ENCODE measurements around the gene SASH1. TPM values are rescaled to one million over a fixed set of nuclear protein-coding genes. Genes with fewer than 3 reads are reported as not detected.

The SASH1 gene
- total RNA-seq, 1 donor from 2014 or later, result 20.5 TPM

DNA sequence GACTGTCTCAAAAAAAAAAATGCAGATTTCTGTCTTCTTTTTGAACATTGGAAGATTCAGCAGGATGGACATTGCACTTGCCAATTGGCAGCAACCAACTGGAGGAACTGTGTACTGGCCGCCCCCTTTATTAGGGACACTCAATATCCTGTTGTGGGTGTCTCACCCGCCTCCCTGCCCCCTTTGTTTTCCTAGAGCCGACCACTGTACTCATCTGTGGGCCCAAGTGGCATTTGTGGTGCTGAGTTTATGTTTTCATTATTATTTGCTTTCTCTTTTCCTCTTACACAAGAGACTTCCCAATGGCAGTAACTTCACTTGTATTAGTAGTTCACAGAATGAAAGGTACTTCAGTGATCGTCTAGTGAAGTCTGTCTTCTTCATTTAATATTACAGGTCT is 125.3 kb downstream of the SASH1 start:
- DNase-seq (ENCODE audit: low spot score), result no peak
- intact Hi-C loops (cut with DNase I), result no loop called here

DNA sequence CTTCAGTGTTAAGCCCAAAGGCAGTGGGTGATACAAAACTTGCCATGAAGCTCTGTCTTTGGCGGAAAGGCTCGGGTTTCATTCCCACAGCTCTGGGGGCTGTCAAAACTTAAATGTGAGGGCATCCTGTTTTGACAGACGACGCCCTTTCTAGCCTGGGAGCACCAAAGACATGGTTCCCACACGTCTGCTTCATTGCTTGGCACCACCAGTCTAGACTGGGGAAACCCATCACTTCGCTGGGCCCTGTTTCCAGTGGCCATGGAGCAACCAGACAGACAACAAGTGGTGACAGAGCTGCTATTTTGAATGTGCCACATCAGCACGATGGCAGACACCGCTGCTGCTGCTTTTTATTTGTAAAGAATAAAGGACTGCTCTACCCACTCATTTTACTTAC is 127.5 kb downstream of the SASH1 start:
- intact Hi-C loops (cut with DNase I), result no loop called here
- DNase-seq (ENCODE audit: low spot score), result no peak

DNA sequence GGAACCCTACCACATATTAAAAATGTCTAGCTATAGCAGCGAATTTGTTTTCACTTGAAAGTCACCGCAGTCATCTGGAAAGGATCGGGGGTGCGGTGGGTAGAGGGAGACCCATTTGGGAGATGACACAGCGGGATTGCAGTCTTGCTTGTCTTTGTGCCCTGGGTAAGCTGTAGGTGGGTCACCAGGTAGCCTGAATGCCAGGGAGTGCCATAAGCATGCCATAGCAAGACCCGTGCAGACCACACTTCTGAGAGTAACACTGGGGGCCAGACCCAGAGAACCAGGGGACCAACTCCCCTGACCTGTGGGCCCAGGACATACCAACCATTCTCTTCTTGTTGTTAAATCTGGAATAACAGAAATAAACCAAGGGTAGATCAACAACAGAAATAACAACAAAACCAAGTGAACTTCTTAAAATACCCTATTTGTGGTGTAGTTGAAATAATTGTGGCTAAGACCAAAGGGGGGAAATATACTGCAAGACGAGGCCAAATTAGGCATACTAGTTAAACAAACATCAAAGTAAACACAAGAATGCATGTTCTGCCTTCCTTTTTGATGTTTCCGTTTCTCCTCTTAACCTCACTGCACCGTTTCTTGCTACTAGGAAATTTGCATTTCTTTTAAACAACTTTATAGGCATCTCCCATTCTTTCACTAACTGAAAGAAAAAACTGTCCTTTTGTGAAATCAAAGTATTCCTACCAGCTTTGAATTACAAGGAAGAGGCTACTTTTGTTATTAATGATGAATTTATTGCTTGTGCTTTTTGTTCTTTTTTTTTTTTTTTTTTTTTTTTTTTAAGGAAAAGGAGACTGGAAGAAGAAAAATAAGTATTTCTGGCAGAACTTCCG is 128.2 kb downstream of the SASH1 start:
- no peak for DNase-seq (ENCODE audit: low spot score)
- intact Hi-C loops (cut with DNase I), result no loop called here

DNA sequence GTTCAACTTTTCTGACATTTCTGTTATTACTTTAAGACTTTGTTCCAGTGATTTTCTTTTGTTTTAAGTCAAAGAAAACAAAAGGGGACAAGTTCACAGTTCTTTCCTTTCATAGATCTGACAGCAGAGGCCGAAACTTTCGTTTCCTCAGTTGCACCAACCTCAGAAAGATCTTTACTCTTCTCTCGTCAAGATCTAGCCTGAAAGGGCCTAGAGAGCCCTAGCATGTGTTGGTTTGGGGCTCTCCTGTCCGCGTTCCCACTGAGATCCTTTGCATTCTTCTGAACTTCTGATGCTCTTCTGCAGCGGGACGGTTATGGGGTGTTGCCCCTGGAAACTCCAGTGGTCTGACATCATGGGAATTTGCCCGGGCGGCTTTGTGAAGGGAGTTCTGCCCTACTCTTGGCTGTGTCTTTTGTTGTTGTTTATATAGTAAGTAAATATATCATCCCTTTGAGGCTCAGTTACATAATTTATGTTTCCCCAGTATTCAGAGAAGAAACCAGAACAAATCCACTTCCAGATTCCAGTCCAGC is 129.1 kb downstream of the SASH1 start:
- DNase-seq (ENCODE audit: low spot score), result no peak
- intact Hi-C loops (cut with DNase I), result no loop called here

DNA sequence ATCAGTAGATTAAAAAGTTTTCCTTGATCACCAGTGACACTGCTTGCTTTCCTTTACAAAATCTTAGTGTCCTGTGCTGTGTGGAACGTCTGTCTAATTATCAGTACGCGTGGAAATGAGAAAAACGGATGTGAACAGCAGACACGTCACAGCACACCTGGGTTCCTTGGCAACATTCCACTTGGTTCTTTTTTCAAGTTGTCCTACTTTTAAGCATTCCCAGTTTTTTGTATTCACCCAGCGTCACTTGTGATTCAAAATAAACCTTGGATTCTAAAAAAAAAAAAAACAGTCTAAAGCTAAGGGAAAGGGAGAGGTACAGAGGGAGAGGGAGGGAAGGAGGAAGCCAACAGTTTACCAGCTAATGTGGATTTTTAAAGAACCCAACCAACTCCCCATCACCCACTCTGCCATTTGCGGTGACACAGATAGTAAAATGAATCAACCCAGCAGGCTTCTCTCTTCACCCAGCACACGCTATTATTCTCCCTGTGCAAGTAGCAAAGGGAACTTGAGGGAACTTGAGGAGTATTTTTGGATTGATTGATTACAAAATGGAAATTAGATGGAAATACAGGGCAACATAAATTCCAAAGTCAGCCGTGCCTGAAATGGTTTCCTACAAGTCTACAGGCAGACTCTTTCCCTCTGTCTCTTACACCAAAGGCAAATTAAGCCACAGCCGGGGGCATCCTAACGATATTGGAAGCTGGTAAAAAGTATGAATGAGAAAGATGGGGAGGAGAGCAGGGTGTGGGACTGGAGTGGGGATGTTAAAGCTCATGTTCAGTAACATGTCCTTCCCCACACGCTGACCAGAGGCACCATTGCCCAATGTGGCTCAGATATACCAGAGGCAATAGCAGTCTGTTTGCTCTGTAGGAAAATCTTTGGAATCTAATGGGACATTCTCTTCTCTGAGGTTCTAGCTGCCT is 129.8 kb downstream of the SASH1 start:
- DNase-seq (ENCODE audit: low spot score), result no peak
- intact Hi-C loops (cut with DNase I), result no loop called here

DNA sequence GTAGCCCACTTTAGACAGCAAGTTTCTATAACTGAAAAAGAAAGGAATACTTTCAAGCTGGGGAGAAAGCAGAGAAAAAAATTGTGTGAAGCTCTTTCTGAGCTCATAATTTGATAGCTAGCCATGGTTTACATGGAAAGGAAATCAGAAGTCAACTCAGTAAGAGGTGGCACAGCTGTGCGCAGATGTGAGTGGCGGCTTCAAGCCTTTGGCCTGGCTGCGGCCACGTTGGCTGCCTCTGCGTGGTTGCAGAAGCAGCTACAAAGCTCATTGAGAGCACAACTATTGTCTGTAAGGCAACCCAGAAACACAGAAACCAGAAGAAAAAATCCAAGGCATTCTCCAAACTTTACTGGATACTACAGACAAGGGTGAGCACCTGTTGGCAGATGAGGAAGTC is 136.9 kb downstream of the SASH1 start:
- intact Hi-C loops (cut with DNase I), result no loop called here
- no peak for DNase-seq (ENCODE audit: low spot score)

DNA sequence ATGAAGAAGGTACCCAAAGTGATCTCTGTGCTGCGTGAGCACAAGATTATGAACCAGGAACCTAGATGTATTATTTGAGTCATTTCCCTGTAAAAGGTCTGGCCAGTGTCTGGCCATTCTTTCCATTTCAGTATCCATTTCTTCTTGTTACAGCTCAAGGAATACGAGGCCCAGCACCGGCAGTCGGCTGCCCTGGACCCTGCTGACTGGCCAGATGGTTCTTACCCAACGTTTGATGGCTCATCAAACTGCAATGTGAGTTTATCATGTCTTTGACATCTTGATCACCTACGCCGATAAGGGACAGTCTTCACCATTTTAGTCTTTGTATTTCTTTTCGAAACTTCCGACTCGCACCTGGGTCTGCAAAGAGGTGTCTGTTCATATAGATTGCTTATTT is 144.8 kb downstream of the SASH1 start:
- intact Hi-C loops (cut with DNase I), result no loop called here

DNA sequence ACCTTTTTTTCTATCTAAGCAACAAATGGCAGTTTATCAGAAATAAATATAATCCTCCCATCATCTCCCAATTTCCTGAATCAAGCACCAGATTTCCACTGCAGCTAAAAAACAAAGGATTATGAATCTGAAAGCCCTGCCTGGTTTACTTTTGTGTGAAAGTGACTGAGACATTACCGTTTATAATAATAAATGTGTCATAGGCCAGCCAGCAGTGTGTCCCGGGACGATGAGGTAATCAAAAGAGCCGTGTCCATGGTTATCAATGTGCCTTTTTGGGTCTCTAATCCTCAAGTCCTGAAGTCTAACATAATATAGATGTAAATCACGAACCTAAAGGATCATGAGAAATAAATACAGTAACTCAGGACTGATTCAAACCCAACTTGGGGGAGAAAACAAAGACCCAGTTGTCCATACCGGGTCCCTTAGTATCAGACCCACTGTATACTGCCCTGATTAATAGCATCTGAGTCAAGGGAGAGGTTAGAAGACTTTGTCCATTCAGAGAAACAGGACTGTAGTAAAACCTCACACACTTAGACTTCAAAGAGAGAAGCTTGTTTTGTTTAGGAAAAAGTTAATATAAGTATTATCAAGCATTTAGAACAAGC is 149.1 kb downstream of the SASH1 start:
- DNase-seq (ENCODE audit: low spot score), result no peak
- intact Hi-C loops (cut with DNase I), result no loop called here

More for the DNA sequence above, 144.8 kb downstream of the SASH1 start:
- no peak for DNase-seq (ENCODE audit: low spot score)

DNA sequence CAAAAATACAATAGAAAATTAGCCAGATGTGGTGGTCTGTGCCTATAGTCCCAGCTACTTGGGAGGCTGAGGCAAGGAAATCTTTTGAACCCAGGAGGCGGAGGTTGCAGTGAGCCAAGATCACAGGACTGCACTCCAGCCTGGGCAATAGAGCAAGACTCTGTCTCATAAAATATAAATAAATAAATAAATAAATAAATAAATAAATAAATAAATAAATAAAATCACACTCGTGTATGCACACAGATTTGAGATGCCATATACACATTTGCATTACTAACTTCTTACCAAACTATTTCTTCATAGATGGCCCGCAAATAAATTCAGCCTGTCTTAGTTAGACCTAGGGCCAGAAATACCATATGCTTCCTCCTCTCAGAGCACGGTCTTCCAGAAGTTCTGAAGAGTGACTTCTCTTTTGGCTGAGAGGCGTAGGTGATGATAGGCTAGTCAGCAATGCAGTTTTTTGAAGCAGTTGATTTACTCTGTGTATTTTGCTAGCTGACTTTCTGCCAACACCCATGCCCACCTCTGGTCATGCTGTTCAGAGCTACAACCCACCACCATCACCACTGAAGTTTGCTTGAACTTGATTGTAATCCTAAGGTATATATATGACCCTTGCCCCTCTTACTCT is 150.1 kb downstream of the SASH1 start:
- intact Hi-C loops (cut with DNase I), result no loop called here
- no peak for DNase-seq (ENCODE audit: low spot score)

DNA sequence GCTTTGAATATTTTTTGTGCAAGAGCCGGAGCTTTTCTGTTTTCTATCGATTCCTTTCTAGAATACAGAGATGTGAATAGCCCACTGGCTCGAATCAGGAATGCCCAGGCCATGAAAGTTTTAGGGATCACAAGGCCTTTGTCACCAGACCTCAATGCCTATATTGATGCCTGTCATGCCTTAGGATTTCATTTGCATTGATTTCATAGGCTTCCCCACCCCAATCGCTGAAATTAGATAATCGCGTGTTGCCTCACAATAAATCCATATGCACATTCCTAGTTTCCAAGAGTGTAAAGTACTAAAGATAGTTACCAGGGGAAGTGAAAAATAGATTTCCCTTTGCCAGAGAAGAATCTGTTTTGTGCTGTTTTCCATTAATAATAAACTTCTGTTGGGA is 150.8 kb downstream of the SASH1 start:
- DNase-seq (ENCODE audit: low spot score), result no peak
- intact Hi-C loops (cut with DNase I), result no loop called here

DNA sequence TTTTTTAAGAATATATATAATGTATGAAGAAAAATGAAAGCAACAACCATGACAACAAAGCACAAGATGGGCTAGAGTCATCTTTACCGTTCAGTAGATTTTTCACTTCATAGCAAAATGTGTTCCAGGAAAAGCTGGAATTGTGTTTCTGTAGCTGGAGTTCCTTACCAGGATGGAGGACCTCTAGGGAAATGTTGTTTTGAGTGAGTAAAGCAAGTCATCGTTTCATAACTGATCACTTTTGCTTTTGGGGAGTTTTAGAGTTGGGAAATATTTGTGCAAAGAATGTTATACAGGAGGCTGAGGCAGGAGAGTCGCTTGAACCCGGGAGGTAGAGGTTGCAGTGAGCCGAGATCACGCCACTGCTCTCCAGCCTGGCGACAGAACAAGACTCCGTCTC is 151.6 kb downstream of the SASH1 start:
- intact Hi-C loops (cut with DNase I), result no loop called here
- DNase-seq (ENCODE audit: low spot score), result no peak

DNA sequence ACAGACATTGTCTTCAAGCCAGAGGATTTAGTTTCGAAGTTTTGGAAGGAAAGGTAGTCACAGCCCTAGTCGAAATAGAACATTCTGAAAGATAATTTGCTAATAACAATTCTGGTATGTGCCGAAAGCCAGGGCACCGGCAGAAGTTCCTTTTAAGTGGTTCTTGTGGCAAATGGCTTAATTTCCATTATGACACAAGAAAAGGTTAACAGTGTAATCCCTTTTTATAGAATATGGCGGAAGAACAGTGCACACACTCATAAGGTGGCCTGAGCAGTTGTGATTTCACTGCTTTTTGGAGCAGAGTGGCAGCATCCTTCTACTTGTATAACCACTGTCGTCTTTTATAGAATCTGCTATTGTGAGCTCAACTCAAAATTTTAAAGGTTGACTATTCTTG is 152.4 kb downstream of the SASH1 start:
- intact Hi-C loops (cut with DNase I), result no loop called here
- DNase-seq (ENCODE audit: low spot score), result no peak

DNA sequence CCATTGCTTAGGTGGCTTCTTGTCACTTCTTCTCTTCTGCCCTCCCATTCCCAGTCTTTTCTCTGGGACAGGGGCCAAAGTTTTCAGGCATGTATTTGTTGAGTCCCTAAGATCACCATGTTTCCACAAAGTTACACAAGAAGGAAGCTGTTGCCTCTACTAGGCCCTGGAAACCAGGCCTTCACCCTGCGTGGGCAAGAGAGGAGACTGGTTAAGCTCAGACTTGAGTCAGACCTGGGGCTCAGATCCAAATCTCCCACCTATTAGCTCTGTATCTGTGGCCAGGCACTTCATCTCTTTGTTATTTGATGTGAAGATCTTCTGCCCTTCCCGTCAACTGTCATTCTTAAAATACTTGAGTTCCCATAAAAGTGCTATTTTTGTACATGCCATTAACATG is 154.6 kb downstream of the SASH1 start:
- intact Hi-C loops (cut with DNase I), result no loop called here
- DNase-seq (ENCODE audit: low spot score), result no peak

DNA sequence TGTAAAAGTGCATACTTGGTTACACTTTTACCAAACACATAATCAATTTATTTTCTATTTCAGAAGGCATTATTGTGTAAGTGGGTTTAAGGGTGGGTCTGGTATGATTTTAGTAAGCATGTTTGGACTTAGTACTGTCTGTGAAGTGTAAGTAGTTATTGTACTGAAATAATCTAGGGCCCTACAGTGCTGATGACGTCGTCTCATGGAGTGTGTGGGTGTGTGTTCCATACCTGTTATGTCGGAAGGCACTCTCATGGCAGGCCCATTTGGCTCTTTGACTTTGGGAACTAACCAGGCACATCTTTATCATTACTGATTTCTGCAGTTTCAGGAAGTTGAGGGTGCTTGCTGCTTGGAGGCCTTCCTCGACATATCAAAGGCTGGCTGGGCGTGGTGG is 155.1 kb downstream of the SASH1 start:
- DNase-seq (ENCODE audit: low spot score), result no peak
- intact Hi-C loops (cut with DNase I), result no loop called here

DNA sequence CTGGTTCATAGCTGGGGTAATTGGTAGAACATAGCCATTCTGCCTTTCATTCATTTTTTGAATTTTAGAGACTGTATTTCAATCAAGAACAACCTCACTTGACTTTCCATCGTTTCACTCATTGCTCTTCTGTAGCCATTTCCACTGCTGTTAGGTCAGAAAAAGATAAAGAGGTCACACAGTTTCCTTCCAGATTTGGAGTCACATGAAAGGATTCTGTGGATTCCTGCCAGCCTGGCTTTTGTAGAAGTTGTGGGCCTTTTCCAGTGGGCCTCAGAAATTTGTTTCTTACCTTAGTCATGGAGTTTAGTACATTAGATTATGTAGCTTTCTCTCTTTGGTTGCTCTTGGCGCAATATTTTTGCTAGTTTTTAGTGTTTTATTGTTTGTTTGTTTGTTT is 157.8 kb downstream of the SASH1 start:
- no peak for DNase-seq (ENCODE audit: low spot score)
- intact Hi-C loops (cut with DNase I), result no loop called here

DNA sequence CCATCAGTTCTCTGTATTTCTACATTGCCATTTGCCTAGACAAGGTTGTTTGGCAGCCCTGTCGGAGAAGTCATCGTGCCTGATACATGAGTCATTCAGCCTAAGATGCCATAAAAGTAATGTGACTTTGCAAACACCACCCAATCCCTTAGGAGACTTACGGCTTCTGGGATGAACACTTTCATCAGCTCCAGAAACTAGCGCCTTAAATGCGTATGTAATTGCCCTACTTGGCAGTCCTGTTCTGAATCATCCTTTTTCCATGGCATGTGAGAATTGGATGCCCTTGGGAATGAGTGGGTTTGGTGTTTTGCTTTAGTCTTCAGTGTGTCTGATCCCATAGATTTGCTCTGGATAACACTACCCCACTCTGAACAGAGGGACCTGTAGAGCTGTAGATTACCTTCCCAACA is 158.5 kb downstream of the SASH1 start:
- intact Hi-C loops (cut with DNase I), result no loop called here
- DNase-seq (ENCODE audit: low spot score), result no peak

DNA sequence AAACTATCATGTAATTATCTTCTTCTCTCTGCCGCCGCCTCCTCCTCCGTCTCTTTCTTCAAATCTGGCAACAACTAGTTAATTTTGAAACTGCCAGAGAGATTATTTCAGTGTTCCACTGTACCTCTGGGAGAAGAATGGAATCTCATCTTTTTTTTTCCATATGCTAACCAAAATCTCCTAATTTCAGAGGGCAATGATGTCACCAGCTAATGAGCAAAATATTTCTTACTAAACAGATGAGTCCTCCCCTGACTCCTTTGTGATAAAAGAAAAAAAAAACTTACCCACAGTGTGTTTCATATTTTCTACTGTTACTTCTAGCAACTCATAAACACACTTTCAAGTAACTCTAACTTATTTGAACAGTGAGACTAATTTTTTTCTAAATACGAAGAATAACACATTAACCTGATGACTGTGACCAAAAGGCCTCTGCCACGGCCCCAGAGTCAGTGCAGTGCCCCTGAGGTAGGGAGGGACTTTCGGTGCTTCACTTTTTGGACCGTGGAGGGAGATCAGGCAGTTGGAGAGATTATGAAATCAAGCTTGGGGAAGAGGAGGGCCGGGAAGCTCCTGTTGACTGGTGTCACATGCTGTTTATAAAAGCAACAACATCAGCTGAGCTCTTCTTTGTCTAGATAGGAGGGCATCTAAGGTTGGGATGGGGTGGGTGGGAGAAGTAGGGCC is 159.6 kb downstream of the SASH1 start:
- intact Hi-C loops (cut with DNase I), result no loop called here
- no peak for DNase-seq (ENCODE audit: low spot score)

DNA sequence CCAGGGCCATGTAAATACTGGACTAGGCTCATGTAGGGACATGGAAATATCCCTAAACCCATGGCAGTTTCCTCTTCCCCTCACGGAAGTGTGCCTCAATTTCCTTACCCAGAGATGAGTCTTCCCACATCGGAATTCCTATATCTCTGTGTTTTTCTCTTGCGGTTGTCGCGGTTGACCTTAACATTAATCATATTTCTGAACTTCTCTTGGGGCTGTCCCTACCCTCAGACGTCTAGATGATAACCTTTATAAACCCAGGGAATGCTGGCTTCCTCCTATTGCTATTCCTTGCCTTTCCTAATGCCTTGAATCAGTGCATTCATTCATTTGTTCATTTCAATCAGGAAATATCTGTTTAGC is 160.1 kb downstream of the SASH1 start:
- no peak for DNase-seq (ENCODE audit: low spot score)
- intact Hi-C loops (cut with DNase I), result no loop called here

DNA sequence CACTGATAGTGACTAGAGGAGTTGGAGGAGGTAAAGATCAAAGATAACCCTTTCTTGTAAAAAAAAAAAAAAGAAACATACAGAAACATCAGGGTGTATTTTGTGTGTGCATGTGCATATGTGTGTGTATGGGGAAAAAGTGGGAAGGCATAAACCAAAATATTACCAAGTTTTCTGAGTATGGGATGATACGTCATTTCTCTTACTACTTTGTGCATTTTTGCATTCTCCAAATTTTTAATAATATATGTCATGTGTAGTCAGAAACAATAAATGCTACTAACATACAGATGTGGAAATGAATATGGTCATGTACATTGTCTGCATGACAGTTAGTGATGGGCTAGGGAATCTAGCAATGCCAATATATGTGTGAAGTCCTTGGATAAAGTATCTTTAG is 161.1 kb downstream of the SASH1 start:
- intact Hi-C loops (cut with DNase I), result no loop called here
- no peak for DNase-seq (ENCODE audit: low spot score)
